Activated naive CD4-positive, alpha-beta T cell treated with Interleukin-2 at 50 U/mL for 16 hours (primary cell): ENCODE data around the gene GMIP.
A peak's percentile ranks its signal among the peaks of the same experiment; 100 is the strongest.

ENCODE experiments used
- DNase-seq: peaks from one replicate; pipeline ENCODE4 v3.0.0-alpha.2; 2020

Gene GMIP

DNA sequence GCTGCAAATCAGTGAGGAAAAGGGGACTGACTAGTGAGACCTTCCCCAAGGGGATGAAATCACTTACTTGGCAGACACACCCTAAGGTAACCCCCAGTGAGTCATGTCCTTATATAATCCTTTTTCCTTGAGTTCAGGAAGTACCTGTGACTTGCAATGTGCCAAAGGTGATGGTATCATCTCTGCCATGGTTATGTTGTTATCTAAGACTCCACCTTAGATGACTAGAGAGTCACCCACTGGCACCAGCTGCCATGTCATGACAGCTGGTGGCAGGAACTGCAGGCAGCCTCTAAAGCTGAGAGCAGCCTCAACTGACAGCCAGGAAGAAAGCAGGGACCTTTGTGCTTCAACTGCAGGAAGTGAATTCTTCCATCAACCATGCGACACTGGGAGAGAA lies 37.4 kb downstream of the GMIP start:
- peak; percentile 42 for DNase-seq

- no peak for DNase-seq
Observed at GRCh38 chr19:19602713-19603324, 40.6 kb downstream of the GMIP start.

GRCh38 chr19:19602136-19602712 lies 41.2 kb downstream of the GMIP start:
- DNase-seq = peak; percentile 26

DNA sequence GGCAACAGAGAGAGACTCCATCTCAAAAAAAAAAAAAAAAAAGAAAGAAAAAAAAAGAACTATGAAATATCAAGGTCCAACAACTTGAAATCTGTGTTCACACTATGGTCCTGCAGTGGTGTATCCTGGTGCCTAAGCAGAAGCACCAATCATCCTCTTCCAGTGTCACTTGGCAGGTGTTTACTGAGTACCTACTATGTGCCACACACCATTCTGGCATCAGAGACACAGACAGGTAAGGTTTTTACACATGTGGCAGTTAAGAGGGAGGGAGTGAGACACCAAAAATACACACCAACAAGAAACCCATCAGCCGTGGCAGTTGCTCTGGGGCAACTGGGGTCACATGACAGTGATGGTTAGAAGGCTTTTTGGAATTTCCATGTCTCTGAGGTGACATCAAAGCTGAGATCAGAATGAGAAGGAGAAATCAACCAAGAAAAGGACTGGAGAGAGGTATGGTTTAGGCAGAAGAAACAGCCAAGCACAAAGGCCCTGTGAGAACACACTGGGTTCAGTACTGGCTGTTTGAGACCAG lies 42.6 kb downstream of the GMIP start:
- no peak for DNase-seq

- DNase-seq = peak; percentile 63
Observed at GRCh38 chr19:19598728-19599451, 44.6 kb downstream of the GMIP start.

DNA sequence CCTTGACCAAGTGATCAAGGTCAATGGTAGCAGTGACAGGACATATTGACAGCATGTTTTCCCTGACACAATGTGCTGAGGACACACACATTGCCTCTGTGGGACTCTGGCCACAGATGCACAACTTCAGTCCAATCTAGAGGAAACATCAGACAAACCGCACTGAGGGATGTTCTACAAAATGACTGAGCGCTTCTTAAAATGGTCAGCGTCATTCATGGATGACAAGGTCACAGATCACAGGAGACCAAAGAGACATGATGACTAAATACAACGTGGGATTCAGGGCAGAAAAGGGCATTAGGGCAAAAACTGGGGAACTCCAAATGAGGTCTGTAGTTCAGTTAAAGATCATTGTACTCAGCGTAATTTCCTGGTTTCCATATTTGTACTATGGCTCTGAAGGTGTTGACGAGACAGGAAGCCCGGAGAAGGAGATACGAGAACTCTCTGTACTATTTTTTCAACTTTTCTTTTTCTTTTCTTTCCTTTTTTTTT lies 45.6 kb downstream of the GMIP start:
- DNase-seq = peak; percentile 58

- DNase-seq = no peak
Observed at GRCh38 chr19:19595171-19595701, 48.2 kb downstream of the GMIP start.

DNA sequence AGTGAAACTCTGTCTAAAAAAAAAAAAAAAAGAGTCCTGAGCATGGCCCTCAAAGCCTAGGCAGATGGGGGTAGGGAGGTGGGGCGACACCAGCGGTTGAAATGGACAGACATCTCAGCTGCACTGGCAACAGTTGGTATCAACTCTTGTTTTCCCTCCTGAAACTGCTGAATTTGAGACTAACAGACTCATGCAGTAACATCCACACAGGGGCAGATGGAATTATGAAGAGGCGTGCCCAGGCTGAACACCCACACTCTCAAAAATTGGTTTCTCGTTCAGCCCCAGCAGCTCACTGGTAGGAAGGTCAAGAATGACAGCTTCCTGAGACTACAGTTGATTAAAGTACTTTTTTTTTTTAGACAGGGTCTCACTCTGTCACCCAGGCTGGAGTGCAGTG lies 49.1 kb downstream of the GMIP start:
- no peak for DNase-seq

DNA sequence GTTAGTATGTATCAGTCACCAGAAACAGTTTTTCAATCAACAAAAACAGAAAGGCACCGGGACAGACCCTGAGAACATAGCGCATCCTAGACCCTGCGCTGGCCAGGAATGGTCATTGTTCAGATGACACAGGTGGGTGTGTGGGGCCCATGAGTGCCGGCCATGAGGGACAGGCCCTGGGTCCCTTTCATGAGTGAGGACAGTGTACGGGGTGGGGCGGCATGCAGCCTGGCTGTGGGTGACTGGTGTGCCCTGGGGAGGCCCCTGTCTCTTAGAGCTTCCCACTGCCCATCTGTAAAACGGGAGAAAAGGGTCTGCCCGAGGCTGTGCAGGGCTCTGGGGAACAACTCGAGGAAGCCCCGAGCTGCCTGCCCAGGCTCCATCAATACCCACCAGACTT lies 50.8 kb downstream of the GMIP start:
- no peak for DNase-seq

DNA sequence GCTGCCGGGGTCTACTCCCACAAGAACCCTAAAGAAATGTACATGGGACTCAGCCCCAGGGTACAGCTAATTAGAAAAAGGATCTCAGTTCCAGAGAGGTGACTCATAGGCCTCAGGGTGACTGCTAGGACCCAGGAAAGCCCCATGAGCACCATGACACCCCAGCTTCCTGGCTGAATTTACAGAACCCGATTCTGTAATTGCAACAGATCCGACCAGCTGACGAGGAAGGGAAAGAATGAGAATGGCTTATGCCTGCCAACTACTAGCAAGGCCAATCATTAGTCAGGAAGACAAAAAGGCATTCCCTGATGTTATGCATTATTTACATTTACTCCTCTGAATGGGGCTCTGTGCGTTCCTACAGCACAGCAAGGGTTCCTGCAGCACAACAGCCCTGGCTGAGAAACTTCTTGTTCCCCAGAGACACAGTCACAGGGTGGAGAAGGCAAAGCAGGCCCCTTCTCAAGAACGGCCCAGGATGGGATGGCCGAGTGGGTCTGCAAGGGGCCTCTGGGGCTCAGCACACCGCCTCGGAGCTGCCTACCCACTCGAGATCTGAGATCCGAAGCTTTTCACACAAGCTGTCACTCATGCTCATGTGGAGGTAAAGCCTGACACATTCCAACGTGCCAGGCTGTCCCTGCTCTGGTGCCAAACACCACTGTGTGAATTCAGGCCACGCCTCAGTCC lies 52.2 kb downstream of the GMIP start:
- peak; percentile 76 for DNase-seq

- no peak for DNase-seq
Observed at GRCh38 chr19:19588546-19588945, 54.9 kb downstream of the GMIP start.

- DNase-seq = no peak
Observed at GRCh38 chr19:19587771-19588170, 55.7 kb downstream of the GMIP start.

- DNase-seq = no peak
Observed at GRCh38 chr19:19584356-19584755, 59.1 kb downstream of the GMIP start.

GRCh38 chr19:19582471-19582870 lies 61.0 kb downstream of the GMIP start:
- DNase-seq = no peak

GRCh38 chr19:19581391-19581790 lies 62.1 kb downstream of the GMIP start:
- DNase-seq = no peak

- no peak for DNase-seq
Observed at GRCh38 chr19:19580418-19580817, 63.0 kb downstream of the GMIP start.

- DNase-seq = no peak
Observed at GRCh38 chr19:19579533-19580361, 63.7 kb downstream of the GMIP start.
